ENCODE data around the gene PROM2.

DNA sequence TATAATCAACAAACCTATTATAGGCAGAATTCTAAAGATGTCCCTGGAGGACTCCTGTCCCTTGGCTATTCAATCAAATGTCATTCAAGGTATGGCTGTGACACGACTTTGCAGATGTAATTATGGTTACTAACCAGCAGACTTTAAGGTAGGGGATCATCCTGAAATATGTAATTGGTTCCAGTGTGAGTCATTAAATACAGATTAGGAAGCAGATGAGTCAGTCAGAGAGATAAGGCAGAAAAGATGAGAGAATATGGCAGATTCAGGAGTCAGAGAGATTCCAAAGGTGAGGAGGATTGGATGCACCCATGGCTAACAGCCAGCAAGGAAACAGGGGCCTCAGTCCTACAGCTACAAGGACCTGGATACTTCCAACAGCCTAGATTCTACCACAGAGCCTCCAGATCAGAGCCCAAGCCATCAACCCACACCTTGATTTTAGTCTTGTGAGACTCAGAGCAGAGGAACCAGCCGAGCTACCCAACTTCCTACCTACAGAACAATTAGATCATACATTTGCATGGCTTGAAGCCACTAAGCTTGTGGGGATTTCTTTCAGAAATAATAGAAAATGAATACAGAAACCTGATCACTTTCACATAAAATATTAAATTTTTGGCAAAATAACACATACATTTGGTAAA is 11.2 kb upstream of the PROM2 start:
- TF ChIP-seq EP300 (IDR thresholded peaks at IDR 0.05; ENCODE audit: borderline replicate concordance in 1 of 2, control insufficient read depth in 1 of 2, low read depth in 2 of 2, low read length in 2 of 2): no peak
- TF ChIP-seq KDM1A (IDR thresholded peaks at IDR 0.05; ENCODE audit: borderline replicate concordance): no peak
- no peak for TF ChIP-seq POLR2A (IDR thresholded peaks at IDR 0.05; ENCODE audit: low read depth, low read length)
- TF ChIP-seq, protein P1, sequence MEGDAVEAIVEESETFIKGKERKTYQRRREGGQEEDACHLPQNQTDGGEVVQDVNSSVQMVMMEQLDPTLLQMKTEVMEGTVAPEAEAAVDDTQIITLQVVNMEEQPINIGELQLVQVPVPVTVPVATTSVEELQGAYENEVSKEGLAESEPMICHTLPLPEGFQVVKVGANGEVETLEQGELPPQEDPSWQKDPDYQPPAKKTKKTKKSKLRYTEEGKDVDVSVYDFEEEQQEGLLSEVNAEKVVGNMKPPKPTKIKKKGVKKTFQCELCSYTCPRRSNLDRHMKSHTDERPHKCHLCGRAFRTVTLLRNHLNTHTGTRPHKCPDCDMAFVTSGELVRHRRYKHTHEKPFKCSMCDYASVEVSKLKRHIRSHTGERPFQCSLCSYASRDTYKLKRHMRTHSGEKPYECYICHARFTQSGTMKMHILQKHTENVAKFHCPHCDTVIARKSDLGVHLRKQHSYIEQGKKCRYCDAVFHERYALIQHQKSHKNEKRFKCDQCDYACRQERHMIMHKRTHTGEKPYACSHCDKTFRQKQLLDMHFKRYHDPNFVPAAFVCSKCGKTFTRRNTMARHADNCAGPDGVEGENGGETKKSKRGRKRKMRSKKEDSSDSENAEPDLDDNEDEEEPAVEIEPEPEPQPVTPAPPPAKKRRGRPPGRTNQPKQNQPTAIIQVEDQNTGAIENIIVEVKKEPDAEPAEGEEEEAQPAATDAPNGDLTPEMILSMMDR (IDR thresholded peaks at IDR 0.05 in 2 of 3, conservative IDR thresholded peaks at IDR 0.05 in 1 of 3; ENCODE audit: control insufficient read depth in 2 of 3, extremely low read depth in 1 of 3, insufficient read depth in 1 of 3, low read depth in 3 of 3, low read length in 3 of 3): no peak
- no peak for TF ChIP-seq JUND (IDR thresholded peaks at IDR 0.05; ENCODE audit: low read depth, low read length)
- no peak for TF ChIP-seq FOXK2 (IDR thresholded peaks at IDR 0.05)
- TF ChIP-seq, protein P2, sequence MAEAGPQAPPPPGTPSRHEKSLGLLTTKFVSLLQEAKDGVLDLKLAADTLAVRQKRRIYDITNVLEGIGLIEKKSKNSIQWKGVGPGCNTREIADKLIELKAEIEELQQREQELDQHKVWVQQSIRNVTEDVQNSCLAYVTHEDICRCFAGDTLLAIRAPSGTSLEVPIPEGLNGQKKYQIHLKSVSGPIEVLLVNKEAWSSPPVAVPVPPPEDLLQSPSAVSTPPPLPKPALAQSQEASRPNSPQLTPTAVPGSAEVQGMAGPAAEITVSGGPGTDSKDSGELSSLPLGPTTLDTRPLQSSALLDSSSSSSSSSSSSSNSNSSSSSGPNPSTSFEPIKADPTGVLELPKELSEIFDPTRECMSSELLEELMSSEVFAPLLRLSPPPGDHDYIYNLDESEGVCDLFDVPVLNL (IDR thresholded peaks at IDR 0.05; ENCODE audit: low read depth, low read length): no peak
- TF ChIP-seq YY1 (IDR thresholded peaks at IDR 0.05; ENCODE audit: low read depth, low read length): no peak
- no peak for TF ChIP-seq ZNF274 (IDR thresholded peaks at IDR 0.05; ENCODE audit: insufficient read depth, insufficient read length)
- TF ChIP-seq, protein P3, sequence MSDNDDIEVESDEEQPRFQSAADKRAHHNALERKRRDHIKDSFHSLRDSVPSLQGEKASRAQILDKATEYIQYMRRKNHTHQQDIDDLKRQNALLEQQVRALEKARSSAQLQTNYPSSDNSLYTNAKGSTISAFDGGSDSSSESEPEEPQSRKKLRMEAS (IDR thresholded peaks at IDR 0.05; ENCODE audit: low read depth, low read length): no peak
- TF ChIP-seq SREBF2 (IDR thresholded peaks at IDR 0.05; ENCODE audit: low read length): no peak
- TF ChIP-seq HDAC6 (IDR thresholded peaks at IDR 0.05; ENCODE audit: unreplicated experiment): no peak
- no peak for TF ChIP-seq ZZZ3 (IDR thresholded peaks at IDR 0.05; ENCODE audit: control insufficient read depth, insufficient read length, low read depth)
